GM18907 (cell line): ENCODE results near the gene PELI2.

Experiments
- ATAC-seq: cut with Tn5 transposase; IDR thresholded peaks from one replicate; pipeline ENCODE4 v1.9.1; 2021; ENCODE audit warnings: mild to moderate bottlenecking, moderate library complexity; ENCODE audit not compliant: unreplicated experiment

Gene PELI2

GRCh38 chr14:56117765-56118610 lies at the start of gene PELI2:
Gene PELI2, plus strand, starts transcription at chr14:56118411. Its CDS starts 250 bp downstream, at chr14:56118661.
- peak; percentile 74 for ATAC-seq

GRCh38 chr14:56073799-56074198 lies 44.4 kb upstream of the PELI2 start:
- ATAC-seq, result no peak

GRCh38 chr14:56075301-56075700 lies 42.9 kb upstream of the PELI2 start:
- no peak for ATAC-seq

- ATAC-seq, result no peak
These were observed 37.1 kb upstream of the PELI2 start for GRCh38 chr14:56081139-56081538.

GRCh38 chr14:56082880-56083279 lies 35.3 kb upstream of the PELI2 start:
- no peak for ATAC-seq

GRCh38 chr14:56085471-56085870 lies 32.7 kb upstream of the PELI2 start:
- no peak for ATAC-seq

- ATAC-seq, result no peak
These were observed 30.3 kb upstream of the PELI2 start for GRCh38 chr14:56087671-56088471.

GRCh38 chr14:56088941-56089340 lies 29.3 kb upstream of the PELI2 start:
- ATAC-seq, result no peak

GRCh38 chr14:56092763-56093162 lies 25.4 kb upstream of the PELI2 start:
- no peak for ATAC-seq

GRCh38 chr14:56094076-56094475 lies 24.1 kb upstream of the PELI2 start:
- ATAC-seq, result no peak

- ATAC-seq, result no peak
These were observed 20.2 kb upstream of the PELI2 start for GRCh38 chr14:56098021-56098420.

GRCh38 chr14:56099081-56099797 lies 19.0 kb upstream of the PELI2 start:
- ATAC-seq, result no peak

- no peak for ATAC-seq
These were observed 17.7 kb upstream of the PELI2 start for GRCh38 chr14:56100556-56100955.

GRCh38 chr14:56102941-56103340 lies 15.3 kb upstream of the PELI2 start:
- no peak for ATAC-seq

- no peak for ATAC-seq
These were observed 10.6 kb upstream of the PELI2 start for GRCh38 chr14:56107615-56108014.

- no peak for ATAC-seq
These were observed 10.2 kb upstream of the PELI2 start for GRCh38 chr14:56108057-56108456.

GRCh38 chr14:56112781-56113180 lies 5.4 kb upstream of the PELI2 start:
- ATAC-seq, result no peak

- ATAC-seq, result no peak
These were observed 2.8 kb upstream of the PELI2 start for GRCh38 chr14:56115334-56115870.

GRCh38 chr14:56115976-56116893 lies 2.0 kb upstream of the PELI2 start:
- ATAC-seq, result no peak

GRCh38 chr14:56118611-56119181 lies 485 bp downstream of the PELI2 start:
- ATAC-seq, result peak; percentile 36
